Measurements from ENCODE around the gene BCL3.

The BCL3 gene

GRCh38 chr19:44732235-44733014, 16.1 kb upstream of the BCL3 start:
- Histone ChIP-seq H3K4me3 (ENCODE audit: low read depth, low read length) (no peak overlapping the region), H3K36me3 (ENCODE audit: control insufficient read depth, insufficient read depth, low read length) (no peaks in the 10 kb centered on the region), H3K27me3 (ENCODE audit: control insufficient read depth, insufficient read depth, low read length) (no peaks in the 10 kb centered on the region), H3K9me3 (ENCODE audit: control insufficient read depth, insufficient read depth, low read depth, low read length) (no peaks in the 10 kb centered on the region), H3K9ac (ENCODE audit: low read length) (no peak overlapping the region), H3K27ac (ENCODE audit: low read depth, low read length) (no peak overlapping the region), H3K4me1 (ENCODE audit: control insufficient read depth, insufficient read depth, low read length) (no peaks in the 10 kb centered on the region)

GRCh38 chr19:44734357-44734756, 14.2 kb upstream of the BCL3 start:
- Histone ChIP-seq H3K27ac (ENCODE audit: low read depth, low read length) (no peak overlapping the region), H3K9me3 (ENCODE audit: control insufficient read depth, insufficient read depth, low read depth, low read length) (no peaks in the 10 kb centered on the region), H3K9ac (ENCODE audit: low read length) (no peak overlapping the region), H3K4me1 (ENCODE audit: control insufficient read depth, insufficient read depth, low read length) (no peaks in the 10 kb centered on the region), H3K27me3 (ENCODE audit: control insufficient read depth, insufficient read depth, low read length) (no peaks in the 10 kb centered on the region), H3K36me3 (ENCODE audit: control insufficient read depth, insufficient read depth, low read length) (no peaks in the 10 kb centered on the region), H3K4me3 (ENCODE audit: low read depth, low read length) (no peak overlapping the region)

GRCh38 chr19:44735011-44735410, 13.5 kb upstream of the BCL3 start:
- Histone ChIP-seq H3K4me3 (ENCODE audit: low read depth, low read length) (no peak overlapping the region), H3K4me1 (ENCODE audit: control insufficient read depth, insufficient read depth, low read length) (no peaks in the 10 kb centered on the region), H3K27me3 (ENCODE audit: control insufficient read depth, insufficient read depth, low read length) (no peaks in the 10 kb centered on the region), H3K27ac (ENCODE audit: low read depth, low read length) (no peak overlapping the region), H3K9ac (ENCODE audit: low read length) (no peak overlapping the region), H3K9me3 (ENCODE audit: control insufficient read depth, insufficient read depth, low read depth, low read length) (no peaks in the 10 kb centered on the region), H3K36me3 (ENCODE audit: control insufficient read depth, insufficient read depth, low read length) (no peaks in the 10 kb centered on the region)

GRCh38 chr19:44737238-44738071, 11.1 kb upstream of the BCL3 start:
- Histone ChIP-seq H3K4me3 (ENCODE audit: low read depth, low read length) (no peak overlapping the region), H3K27me3 (ENCODE audit: control insufficient read depth, insufficient read depth, low read length) (no peaks in the 10 kb centered on the region), H3K9ac (ENCODE audit: low read length) (no peak overlapping the region), H3K27ac (ENCODE audit: low read depth, low read length) (no peak overlapping the region), H3K4me1 (ENCODE audit: control insufficient read depth, insufficient read depth, low read length) (peaks cover 5% of the 10 kb centered on the region), H3K9me3 (ENCODE audit: control insufficient read depth, insufficient read depth, low read depth, low read length) (no peaks in the 10 kb centered on the region), H3K36me3 (ENCODE audit: control insufficient read depth, insufficient read depth, low read length) (no peaks in the 10 kb centered on the region)

- no peak overlapping the region for H3K4me3 ChIP-seq (ENCODE audit: low read depth, low read length)
- H3K27me3 ChIP-seq (ENCODE audit: control insufficient read depth, insufficient read depth, low read length), result no peaks in the 10 kb centered on the region
- H3K9me3 ChIP-seq (ENCODE audit: control insufficient read depth, insufficient read depth, low read depth, low read length), result no peaks in the 10 kb centered on the region
- H3K36me3 ChIP-seq (ENCODE audit: control insufficient read depth, insufficient read depth, low read length), result no peaks in the 10 kb centered on the region
- peaks cover 5% of the 10 kb centered on the region for H3K4me1 ChIP-seq (ENCODE audit: control insufficient read depth, insufficient read depth, low read length)
- H3K9ac ChIP-seq (ENCODE audit: low read length), result no peak overlapping the region
- H3K27ac ChIP-seq (ENCODE audit: low read depth, low read length), result no peak overlapping the region
These were observed 10.4 kb upstream of the BCL3 start for GRCh38 chr19:44738136-44738535.

GRCh38 chr19:44738603-44739558, 9.6 kb upstream of the BCL3 start:
- no peak overlapping the region for H3K4me3 ChIP-seq (ENCODE audit: low read depth, low read length)
- H3K9ac ChIP-seq (ENCODE audit: low read length), result no peak overlapping the region
- H3K27me3 ChIP-seq (ENCODE audit: control insufficient read depth, insufficient read depth, low read length), result no peaks in the 10 kb centered on the region
- H3K4me1 ChIP-seq (ENCODE audit: control insufficient read depth, insufficient read depth, low read length), result peaks cover 5% of the 10 kb centered on the region
- H3K36me3 ChIP-seq (ENCODE audit: control insufficient read depth, insufficient read depth, low read length), result no peaks in the 10 kb centered on the region
- no peaks in the 10 kb centered on the region for H3K9me3 ChIP-seq (ENCODE audit: control insufficient read depth, insufficient read depth, low read depth, low read length)
- H3K27ac ChIP-seq (ENCODE audit: low read depth, low read length), result no peak overlapping the region

GRCh38 chr19:44740351-44740824, 8.1 kb upstream of the BCL3 start:
- Histone ChIP-seq H3K4me1 (ENCODE audit: control insufficient read depth, insufficient read depth, low read length) (peaks cover 5% of the 10 kb centered on the region), H3K9ac (ENCODE audit: low read length) (no peak overlapping the region), H3K4me3 (ENCODE audit: low read depth, low read length) (no peak overlapping the region), H3K27me3 (ENCODE audit: control insufficient read depth, insufficient read depth, low read length) (peaks cover 7% of the 10 kb centered on the region), H3K36me3 (ENCODE audit: control insufficient read depth, insufficient read depth, low read length) (no peaks in the 10 kb centered on the region), H3K27ac (ENCODE audit: low read depth, low read length) (no peak overlapping the region), H3K9me3 (ENCODE audit: control insufficient read depth, insufficient read depth, low read depth, low read length) (no peaks in the 10 kb centered on the region)

- peaks cover 5% of the 10 kb centered on the region for H3K4me1 ChIP-seq (ENCODE audit: control insufficient read depth, insufficient read depth, low read length)
- no peak overlapping the region for H3K27ac ChIP-seq (ENCODE audit: low read depth, low read length)
- H3K36me3 ChIP-seq (ENCODE audit: control insufficient read depth, insufficient read depth, low read length), result no peaks in the 10 kb centered on the region
- no peak overlapping the region for H3K4me3 ChIP-seq (ENCODE audit: low read depth, low read length)
- H3K27me3 ChIP-seq (ENCODE audit: control insufficient read depth, insufficient read depth, low read length), result peaks cover 16% of the 10 kb centered on the region
- H3K9me3 ChIP-seq (ENCODE audit: control insufficient read depth, insufficient read depth, low read depth, low read length), result no peaks in the 10 kb centered on the region
- H3K9ac ChIP-seq (ENCODE audit: low read length), result no peak overlapping the region
These were observed 7.2 kb upstream of the BCL3 start for GRCh38 chr19:44741258-44741731.

- Histone ChIP-seq H3K9ac (ENCODE audit: low read length) (no peak overlapping the region), H3K4me3 (ENCODE audit: low read depth, low read length) (no peak overlapping the region), H3K9me3 (ENCODE audit: control insufficient read depth, insufficient read depth, low read depth, low read length) (no peaks in the 10 kb centered on the region), H3K27ac (ENCODE audit: low read depth, low read length) (no peak overlapping the region), H3K36me3 (ENCODE audit: control insufficient read depth, insufficient read depth, low read length) (no peaks in the 10 kb centered on the region), H3K27me3 (ENCODE audit: control insufficient read depth, insufficient read depth, low read length) (peaks cover 22% of the 10 kb centered on the region), H3K4me1 (ENCODE audit: control insufficient read depth, insufficient read depth, low read length) (peaks cover 6% of the 10 kb centered on the region)
These were observed 6.6 kb upstream of the BCL3 start for GRCh38 chr19:44741841-44742329.

GRCh38 chr19:44742330-44743061, 6.0 kb upstream of the BCL3 start:
- H3K9ac ChIP-seq (ENCODE audit: low read length), result no peak overlapping the region
- peaks cover 25% of the 10 kb centered on the region for H3K27me3 ChIP-seq (ENCODE audit: control insufficient read depth, insufficient read depth, low read length)
- H3K36me3 ChIP-seq (ENCODE audit: control insufficient read depth, insufficient read depth, low read length), result no peaks in the 10 kb centered on the region
- peaks cover 9% of the 10 kb centered on the region for H3K4me1 ChIP-seq (ENCODE audit: control insufficient read depth, insufficient read depth, low read length)
- no peaks in the 10 kb centered on the region for H3K9me3 ChIP-seq (ENCODE audit: control insufficient read depth, insufficient read depth, low read depth, low read length)
- H3K4me3 ChIP-seq (ENCODE audit: low read depth, low read length), result no peak overlapping the region
- no peak overlapping the region for H3K27ac ChIP-seq (ENCODE audit: low read depth, low read length)

All from HUES6 (cell line).